GM10266 (cell line): ENCODE measurements around the gene CCDC148.

Experiments
- DNase-seq: peaks from one replicate; pipeline ENCODE4 v3.0.0; 2012; ENCODE audit errors: extremely low spot score
- CTCF ChIP-seq: IDR thresholded peaks from 2 replicates; pipeline ENCODE4 v1.5.1; 2012; ENCODE audit warnings: mild to moderate bottlenecking, low read depth; ENCODE audit not compliant: control insufficient read depth, insufficient read depth; ENCODE audit errors: missing control alignments

The CCDC148 gene

GRCh38 chr2:158395166-158395565 lies 61.4 kb downstream of the CCDC148 start:
- TF ChIP-seq CTCF: no peak
- DNase-seq: no peak

GRCh38 chr2:158394453-158394852 lies 62.1 kb downstream of the CCDC148 start:
- DNase-seq: no peak
- TF ChIP-seq CTCF: no peak

GRCh38 chr2:158393886-158394285 lies 62.7 kb downstream of the CCDC148 start:
- no peak for TF ChIP-seq CTCF

GRCh38 chr2:158392687-158393086 lies 63.9 kb downstream of the CCDC148 start:
- no peak for TF ChIP-seq CTCF
- no peak for DNase-seq

More at GRCh38 chr2:158393886-158394285, 62.7 kb downstream of the CCDC148 start:
- DNase-seq: no peak

GRCh38 chr2:158391876-158392275 lies 64.7 kb downstream of the CCDC148 start:
- no peak for TF ChIP-seq CTCF
- peak; percentile 7 for DNase-seq

- no peak for TF ChIP-seq CTCF
- DNase-seq: no peak
These were observed 65.2 kb downstream of the CCDC148 start for GRCh38 chr2:158391361-158391760.

- no peak for TF ChIP-seq CTCF
- no peak for DNase-seq
These were observed 68.4 kb downstream of the CCDC148 start for GRCh38 chr2:158388159-158388558.
